NOMO-1 treated with dmso at 0.1 percent for 144 hours (cell line): ENCODE data around the gene MYB.
"Not testable (repeated sequence)": the region's sequence is repeated elsewhere in the genome, so short reads cannot be mapped to it uniquely, and the experiment has no call there.

Experiments
- DNase-seq: peaks from one replicate; lab custom pipeline; 2025; ENCODE audit not compliant: unreplicated experiment; lab: John Stamatoyannopoulos, UW

Gene MYB

DNA sequence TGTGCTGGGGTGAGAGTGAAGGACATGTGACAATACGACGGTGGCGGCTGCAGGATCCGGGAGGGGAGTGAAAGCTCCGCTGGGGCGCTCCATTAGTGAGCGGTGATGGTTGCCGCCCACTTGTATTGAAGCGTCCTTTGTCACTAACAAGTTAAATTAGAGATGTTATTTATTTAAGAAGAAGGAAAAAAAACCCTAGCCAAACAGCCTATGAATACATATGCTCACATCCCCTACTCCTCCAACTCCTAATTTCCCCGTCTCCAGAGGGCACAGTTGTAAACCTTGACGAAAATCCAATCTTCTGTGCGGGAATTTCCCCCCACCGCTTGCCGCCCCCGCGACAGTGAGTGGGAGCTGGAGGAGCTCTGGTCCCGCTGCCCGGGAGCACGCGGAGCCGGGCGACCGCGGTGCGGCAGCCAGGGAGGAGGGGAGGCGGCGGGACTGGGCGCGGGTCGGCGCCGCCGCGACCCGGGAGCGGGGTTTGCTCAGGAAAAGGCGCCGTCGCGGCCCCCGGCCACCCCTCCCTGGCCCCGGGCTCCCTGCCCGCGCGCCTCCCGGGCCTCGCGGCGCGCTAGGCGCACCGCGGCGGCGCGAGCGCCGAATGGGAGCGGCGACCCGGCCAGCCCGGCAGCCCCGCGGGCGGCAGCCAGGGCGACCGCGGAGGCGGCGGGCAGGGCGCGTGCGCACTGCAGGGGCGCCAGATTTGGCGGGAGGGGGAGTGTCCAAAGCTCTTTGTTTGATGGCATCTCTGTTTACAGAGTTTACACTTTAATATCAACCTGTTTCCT, at the start of gene MYB:
Gene MYB (plus strand): TSS at position 767 of the 791 bp plus-strand sequence. CDS start 206 bp downstream, outside the sequence.
- peak; percentile 83 for DNase-seq

DNA sequence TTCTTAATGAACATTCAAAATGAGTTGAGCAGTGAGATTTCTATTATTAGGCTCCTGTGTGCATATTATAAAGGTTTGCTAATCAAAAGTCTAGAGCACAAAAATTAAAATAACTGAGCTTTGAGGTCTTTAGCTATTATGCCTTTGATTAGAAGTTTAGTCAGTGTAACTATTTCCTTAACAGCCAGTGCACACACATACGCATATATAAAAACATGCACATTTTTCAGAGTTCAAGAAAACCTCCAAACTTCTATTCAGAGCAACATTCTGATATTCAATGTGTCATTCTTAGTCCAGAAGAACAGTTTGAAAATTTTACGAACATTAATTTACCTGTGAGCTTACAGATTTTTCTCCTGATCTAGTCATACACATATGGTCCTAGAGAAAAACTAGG, 48.3 kb upstream of the MYB start:
- no peak for DNase-seq

DNA sequence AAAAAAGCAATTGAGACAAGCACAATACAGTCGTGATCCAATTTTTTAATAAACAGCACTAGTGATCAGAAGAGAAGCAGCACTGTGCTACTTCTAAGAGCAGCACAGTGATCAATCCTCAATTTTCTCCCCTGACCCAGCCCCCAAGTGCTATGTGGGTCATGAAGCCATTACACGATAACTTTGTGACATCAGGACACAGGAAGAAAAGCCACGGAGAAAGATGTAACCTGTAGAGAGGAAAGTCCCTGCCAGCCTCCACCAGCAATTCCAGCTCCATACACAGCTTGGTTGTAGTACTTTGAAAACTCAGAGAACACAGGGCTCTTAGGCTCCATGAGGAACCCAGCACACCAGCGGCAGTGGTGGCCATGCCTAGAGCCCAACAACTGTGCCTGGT, 45.3 kb upstream of the MYB start:
- no peak for DNase-seq

DNA sequence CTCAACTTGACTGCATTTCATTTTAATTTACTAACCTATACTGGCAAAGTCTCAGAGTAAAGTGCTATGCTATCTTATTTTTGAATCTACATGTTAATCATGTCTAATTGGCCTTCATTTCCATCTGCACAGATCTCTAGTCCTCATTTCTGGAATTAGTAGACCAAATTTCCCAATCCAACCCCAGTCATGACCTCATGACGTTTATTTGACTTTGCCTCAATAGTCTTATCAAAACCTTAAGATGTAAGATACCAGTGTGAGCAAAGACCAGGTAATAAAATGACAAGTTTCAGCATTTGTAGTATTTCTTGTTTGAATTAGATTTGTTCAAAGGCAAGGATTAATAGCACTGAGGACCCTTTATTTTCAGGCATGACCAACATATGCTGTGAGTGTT, 43.3 kb upstream of the MYB start:
- DNase-seq = no peak

DNA sequence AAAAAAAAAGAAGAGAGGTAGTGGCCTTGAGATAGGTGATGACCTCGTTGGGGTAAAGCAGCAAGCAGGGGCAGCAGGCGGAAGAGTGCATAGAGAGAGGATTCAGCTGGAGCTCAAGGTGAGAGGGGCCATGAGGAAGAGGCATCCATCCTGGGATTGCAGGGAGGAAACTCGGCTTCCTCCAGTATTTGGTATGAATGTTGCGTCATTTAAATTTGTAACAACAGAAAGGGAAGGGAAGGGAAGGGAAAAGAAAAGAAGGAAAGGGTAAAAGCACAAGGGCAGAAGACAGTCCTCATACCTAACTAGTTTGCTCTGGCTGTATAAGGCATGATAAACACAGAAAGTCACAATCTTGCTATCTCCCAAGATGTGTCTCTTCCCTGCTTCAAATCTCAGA, 39.9 kb upstream of the MYB start:
- DNase-seq = no peak

DNA sequence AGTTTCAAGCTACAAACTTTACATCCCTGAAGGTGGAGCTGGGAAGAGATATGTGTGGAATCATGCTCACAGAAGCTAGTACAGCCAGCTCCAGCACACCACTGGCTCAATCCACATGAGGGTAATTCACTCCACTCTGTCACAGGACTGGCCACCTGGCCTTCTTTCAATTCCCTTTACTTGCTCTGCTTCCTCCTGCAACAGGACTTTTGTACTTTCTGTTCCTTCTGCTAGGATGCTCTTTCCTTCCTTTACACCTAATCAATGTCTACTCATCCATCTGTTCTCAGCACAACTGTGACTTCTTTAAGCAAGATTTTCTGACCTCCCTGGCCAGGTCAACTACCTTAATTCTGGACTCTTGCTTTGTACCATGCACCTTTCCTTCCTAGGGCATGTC, 39.4 kb upstream of the MYB start:
- peak; percentile 40 for DNase-seq

DNA sequence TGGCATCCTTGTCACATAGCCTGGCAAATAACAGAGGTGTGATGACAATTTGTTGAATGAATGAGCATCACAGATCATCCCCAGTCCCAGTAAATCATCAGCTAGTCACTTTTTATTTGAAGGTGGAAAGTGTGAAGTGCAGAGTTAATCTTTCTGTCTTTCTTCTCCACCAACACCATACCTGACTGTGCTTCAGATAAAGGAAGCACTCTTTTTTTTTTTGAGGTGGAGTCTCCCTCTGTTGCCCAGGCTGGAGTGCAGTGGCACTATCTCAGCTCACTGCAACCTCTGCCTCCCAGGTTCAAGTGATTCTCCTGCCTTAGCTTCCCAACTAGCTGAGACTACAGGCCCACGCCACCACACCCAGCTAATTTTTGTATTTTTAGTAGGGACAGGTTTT, 38.9 kb upstream of the MYB start:
- not testable (repeated sequence) for DNase-seq

DNA sequence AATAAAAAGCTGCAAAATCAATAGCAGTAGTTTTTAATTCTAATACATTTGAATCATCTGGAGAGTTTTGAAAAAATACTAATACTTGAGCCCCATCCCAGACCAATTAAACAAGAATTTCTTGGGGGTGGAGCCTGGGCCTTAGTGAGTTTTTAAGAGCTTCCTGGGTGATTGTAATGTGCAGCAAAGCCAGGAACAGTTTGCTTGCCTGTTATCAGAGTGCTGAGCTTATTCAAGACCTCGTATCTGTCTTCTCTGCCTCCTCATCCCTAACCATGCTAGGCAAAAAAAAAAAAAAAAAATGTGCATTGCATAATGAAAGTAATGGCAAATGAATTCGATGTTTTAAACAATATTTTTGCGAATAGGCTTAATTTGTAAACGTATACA, 36.4 kb upstream of the MYB start:
- no peak for DNase-seq

DNA sequence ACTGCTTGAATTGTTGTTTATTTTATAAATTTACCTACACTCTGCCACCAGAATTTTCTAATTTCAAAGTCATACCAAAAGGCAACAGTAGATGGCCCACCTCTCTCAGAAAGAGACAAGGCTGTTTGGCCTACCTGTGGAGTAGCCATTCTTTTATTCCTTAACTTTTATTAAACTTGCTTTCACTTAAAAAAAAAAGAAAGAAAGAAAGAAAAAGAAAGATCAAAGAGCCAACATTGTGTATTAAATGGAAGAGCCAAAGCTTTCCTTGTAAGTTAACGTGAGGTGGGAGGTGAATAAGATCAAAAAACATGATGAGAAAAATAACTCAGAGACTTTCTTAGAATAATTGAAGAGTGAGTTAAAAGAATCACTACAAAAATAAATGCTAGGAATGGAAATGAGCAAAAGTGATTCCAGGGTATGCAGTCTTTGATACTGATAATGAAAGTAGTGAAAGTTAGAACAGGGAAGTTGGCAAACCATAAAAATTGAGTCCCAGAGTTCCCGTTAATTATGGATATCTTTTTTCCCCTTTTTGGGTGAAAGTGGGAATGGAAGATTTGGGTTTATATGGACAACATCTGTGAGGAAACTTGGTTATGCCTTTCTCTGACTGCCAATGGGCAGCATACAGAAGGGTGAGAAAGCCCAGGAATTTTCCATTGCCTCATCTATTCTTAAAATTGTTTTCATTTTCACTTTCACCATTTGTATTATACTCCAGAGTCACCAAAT, 35.9 kb upstream of the MYB start:
- no peak for DNase-seq

DNA sequence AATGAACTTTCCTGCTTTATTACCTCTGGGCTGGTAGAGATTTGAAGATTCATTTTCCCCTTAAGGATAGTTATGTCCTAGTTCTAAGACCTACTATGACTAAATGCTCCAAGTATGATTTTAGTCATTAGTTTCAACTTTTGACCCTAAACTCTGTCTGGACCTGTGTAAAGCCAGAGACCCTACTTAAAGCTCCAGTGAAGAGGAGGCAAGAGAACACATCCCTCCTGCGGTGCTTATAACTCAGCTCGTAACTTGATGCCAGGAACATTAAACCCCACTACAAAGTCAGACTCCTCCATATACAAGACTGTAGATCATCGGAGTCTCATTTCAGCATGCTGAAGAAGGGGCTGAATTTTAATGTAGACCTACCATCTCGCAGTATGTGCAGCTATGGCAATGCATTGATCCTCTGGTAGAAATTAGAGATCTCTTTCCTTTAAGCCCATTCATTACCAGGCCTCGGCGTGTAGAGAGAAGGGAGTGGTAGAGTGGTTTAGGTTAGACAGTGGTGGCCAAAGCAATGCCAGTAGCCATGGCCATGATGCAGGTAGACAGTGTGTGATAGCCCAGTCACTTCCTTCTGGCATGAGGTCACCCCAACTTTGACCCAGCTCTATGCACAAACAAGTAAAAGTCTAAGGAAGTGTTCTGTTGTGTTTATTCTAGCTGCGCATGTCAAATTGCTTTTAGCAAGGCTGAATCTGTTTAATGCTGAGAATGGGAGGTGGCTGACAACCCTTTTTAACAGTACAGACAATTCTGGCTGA, 34.8 kb upstream of the MYB start:
- no peak for DNase-seq

DNA sequence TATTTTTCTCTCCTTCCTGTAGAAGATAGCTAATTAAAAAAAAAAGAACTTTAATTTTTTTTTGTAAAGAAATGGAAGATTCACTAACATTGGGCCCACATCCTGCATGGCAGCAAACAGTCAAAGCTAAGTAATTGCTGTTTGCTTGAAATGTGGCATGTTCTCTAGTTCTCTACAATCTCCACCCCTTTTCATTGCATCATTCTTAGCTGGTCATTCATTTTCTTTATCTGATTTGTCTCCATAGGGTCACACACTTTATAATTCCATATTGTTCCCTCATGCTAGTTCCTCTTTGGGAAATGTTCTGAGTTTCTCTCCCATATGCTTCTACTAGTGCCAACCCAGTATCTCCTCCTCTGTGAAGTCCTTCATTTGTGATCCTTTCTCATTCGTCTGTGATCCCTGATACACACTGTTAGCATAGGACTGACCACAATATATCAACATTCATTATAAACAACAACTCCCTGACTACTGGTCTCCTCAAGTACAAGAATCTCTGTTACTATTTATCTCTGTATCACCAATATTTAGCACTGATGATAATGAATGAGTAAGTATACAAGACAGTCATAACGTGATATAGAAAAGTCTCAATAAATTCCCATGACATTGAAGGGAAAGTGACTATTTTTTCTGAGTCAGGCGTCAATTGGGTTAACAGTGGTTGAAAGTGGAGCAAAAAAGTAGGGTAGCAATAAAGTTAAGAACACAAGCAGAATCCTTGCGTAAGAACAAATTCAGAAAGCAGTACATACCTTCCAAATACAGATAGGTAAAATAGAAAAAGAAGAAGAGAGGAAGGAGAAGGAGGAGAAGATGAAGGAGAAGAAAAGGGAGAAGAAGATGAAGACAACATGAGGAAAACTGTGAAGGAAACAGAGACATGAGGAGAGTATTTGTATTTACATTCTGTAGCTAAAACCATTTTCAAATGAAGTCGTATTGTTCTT, 33.2 kb upstream of the MYB start:
- DNase-seq = no peak

DNA sequence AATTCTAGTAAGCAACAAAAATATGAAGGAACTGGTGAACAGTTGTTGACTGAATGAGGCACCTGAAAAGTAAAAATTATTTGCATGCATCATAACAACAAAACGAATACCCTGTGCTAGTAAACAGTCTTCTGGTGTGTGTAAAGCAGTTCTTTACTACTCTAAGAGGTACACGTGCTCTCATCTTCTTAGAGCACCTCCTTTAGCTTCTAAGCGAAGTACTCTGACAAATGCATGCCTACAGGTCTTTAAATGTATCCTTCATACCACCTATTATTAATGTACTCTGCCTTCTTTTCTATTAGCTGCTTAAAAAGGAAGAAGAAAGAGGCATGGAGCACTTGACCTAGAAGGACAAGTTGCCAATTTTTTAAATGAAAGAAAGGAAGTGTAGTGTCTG, 32.2 kb upstream of the MYB start:
- DNase-seq = no peak

DNA sequence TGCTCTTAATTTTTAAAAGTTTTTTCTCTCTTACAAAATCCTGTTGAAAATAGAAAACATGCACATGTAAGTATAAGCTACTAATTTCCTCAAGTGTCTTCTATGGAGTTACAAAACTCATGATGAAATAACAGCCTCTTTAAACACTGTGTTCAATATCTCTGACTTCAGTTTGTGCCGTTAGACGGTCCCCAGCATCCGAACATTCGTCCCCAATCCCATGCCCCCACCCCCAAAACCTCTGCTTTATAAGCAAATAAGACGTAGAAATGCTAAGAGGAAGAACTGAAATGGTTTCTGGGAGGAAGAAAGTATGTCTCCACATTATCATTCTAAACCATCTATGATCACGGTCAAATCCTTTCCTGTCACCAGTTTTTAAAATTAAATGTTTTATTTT, 31.7 kb upstream of the MYB start:
- peak; percentile 43 for DNase-seq

DNA sequence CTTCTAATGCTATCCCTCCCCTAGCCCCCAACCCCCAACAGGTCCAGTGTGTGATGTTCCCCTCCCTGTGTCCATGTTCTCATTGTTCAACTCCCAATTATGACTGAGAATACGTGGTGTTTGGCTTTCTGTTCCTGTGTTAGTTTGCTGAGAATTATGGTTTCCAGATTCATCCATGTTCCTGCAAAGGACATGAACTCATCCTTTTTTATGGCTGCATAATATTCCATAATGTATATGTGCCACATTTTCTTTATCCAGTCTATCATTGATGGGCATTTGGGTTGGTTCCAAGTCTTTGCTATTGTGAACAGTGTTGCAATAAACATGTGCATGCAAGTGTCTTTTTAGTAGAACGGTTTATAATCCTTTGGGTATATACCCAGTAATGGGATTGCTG, 30.6 kb upstream of the MYB start:
- not testable (repeated sequence) for DNase-seq

DNA sequence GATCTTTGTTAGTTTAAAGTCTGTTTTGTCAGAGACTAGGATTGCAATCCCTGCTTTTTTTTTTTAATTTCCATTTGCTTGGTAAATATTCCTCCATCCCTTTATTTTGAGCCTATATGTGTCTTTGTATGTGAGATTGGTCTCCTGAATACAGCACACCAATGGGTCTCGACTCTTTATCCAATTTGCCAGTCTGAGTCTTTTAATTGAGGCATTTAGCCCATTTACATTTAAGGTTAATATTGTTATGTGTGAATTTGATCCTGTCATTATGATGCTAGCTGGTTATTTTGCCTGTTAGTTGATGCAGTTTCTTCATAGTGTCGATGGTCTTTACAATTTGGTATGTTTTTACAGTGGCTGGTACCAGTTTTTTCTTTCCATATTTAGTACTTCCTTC, 27.0 kb upstream of the MYB start:
- DNase-seq = not testable (repeated sequence)

DNA sequence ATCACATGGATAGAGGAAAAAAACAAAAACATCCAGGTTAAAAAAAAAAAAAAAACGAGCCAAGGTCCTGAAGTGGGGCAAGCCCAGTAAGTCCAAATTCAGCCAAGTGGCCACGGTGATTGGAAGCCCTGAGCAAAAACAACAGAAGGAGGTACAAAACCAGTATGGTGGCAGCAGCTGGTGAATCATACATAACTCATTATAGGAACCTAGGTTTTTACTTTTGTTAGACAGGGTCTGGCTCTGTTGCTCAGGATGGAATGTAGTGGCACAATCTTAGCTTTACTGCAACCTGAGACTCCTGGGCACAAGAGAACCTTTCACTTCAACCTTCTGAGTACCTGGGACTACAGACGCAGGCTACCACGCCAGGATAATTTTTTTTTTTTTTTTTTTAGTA, 22.7 kb upstream of the MYB start:
- no peak for DNase-seq

DNA sequence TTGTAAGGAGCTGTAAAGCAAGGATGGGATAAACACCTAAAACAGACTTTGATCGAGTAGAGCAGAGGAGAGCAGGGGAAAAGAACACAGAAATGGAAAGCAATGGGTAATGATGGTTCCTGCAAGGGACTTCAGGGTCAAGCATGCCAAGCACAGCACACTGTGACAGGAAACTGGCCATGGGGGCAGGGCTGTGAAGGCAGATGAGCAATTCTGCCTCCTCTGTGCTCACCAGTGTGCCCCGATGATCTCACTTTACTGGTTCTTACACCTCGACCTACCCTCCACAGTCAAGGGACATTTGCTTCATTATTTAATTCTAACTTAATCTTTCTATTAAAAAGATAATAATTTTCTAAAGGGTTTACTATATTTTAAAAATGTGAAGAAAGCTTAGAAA, 21.6 kb upstream of the MYB start:
- DNase-seq = no peak

DNA sequence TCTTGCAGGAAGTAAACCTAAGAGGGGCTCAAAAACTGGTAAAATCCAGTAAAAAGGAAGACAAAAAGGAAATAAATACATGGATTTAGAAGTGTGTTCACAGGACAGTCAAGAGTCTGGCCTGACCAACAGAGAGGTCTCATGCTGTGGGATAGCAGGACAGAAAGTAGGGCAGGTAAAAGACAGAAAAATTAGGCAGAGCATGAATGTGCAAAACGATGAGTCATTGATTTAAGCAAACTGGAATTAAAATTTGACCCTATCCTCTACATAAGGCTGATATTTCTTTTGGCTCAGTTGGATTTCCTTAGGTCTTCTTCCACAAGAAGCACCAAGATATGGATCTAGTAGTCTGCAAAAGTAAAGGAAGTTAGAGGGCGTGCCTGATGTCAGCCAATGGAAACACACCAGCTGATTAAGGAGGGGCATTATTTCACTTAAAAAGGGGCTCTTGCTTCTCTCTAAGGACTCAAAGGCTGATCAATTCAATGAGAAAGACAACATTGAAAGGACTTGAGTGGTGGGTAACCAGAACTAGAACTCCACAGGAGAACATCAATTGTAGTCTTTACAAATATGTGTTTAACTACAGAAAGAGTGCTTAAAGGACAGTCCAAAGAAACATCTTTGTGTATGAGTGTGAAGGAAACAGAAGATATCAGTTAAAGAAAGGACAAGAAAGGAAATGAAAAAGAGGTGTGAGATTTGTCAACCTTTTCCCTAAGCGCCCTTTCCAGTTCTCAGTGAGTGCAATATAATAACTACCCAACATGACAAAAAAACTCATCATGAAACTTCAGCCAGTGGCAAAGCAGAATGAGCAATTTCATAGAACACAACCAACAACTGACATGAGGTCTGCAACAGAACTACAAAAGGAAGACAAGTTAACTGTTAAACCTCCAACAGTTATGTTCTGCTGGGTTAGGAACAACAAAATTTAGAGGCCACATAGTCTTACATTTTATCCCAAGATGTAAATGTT, 19.4 kb upstream of the MYB start:
- DNase-seq = no peak

DNA sequence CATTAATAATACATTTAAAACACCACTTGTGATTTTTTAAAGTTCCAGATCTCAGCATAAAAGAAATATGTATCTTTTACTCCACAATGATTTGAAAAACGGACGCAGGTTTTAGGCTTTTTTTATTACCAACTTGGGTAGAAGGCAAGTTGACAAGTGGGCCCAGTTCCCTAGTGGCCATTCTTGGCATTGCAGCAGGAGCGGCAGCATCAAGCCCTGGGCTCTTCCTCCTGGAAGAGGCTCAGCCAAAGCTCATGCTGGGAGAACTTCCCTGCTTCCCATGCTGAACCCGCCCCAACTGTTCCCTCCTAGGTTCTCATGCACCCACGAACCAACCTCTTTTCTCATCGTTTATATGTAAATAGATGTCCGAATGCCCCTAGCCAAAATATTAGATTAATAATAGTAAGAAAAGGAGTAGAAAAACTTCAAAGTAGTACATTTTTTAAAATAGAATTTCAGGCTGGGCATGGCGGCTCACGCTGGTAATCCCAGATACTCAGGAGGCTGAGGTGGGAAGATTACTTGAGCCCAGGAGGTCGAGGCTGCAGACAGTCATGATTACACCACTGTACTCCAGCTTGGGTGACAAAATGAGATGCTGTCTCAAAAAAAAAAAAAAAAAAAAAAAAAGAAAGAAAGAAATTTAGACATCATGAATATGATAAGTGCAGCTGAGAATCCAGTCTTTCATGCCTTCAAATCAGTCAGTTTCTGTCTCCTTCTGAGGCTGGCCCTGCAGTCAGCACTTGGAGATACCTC, 18.2 kb upstream of the MYB start:
- no peak for DNase-seq
